Endothelial cell of umbilical vein (primary cell): ENCODE results near the gene NMRK2. TPM values are rescaled to one million over a fixed set of nuclear protein-coding genes. Genes with fewer than 3 reads are reported as not detected.

Experiments used
- BruUV-seq: library from RNA; stranded (reverse); fragments of 400-500 nt; replicated peaks from 2 replicates; lab custom pipeline; 2021; lab: Mats Ljungman, UMichigan
- CTCF ChIA-PET: fragments of 300-600, 350-600 bp; sonication (Branson Sonifier 250); formaldehyde crosslinking; loops from one replicate; lab custom pipeline; 2021; ENCODE audit warnings: antibody characterized with exemption, inconsistent platforms; lab: Charles Lee
- POLR2A ChIA-PET: fragments of 300-600, 350-600 bp; sonication (Branson Sonifier 250); formaldehyde crosslinking; loops from one replicate; lab custom pipeline; 2021; ENCODE audit warnings: antibody characterized with exemption, inconsistent platforms; lab: Charles Lee
- DNase-seq: peaks from one replicate; pipeline ENCODE4 v3.0.0-alpha.2; 2011; ENCODE audit warnings: low read depth, low spot score
- FAIRE-seq: peaks from 2 replicates; lab custom pipeline; 2011; peaks lifted over from hg19 to GRCh38; lab: Jason Lieb, UNC
- H2AFZ ChIP-seq: 2 replicates; pipeline ENCODE4 v1.6.0; 2012; ENCODE audit warnings: low read depth, low read length, control low read depth, inconsistent platforms
- H3K27ac ChIP-seq: 2 replicates; pipeline ENCODE4 v1.5.1; 2011; ENCODE audit warnings: low read depth, mild to moderate bottlenecking, control low read depth, low read length, moderate library complexity; ENCODE audit not compliant: insufficient read depth
- H3K27me3 ChIP-seq, 2 experiments: 2 replicates each; pipeline versions ENCODE4 v1.6.0 to v1.6.1; 2011; ENCODE audit warnings: low read length in 2 of 2, mixed read lengths in 1 of 2; ENCODE audit not compliant: control insufficient read depth in 2 of 2, insufficient read depth in 2 of 2
- H3K36me3 ChIP-seq, 2 experiments: 2 replicates in 1 of 2; 3 replicates in 1 of 2; pipeline ENCODE4 v1.5.1; 2011; ENCODE audit warnings: low read length in 2 of 2, mild to moderate bottlenecking in 1 of 2, moderate library complexity in 1 of 2; ENCODE audit not compliant: control insufficient read depth in 2 of 2, insufficient read depth in 2 of 2; ENCODE audit errors: extremely low read depth in 1 of 2
- H3K4me1 ChIP-seq: 3 replicates; pipeline ENCODE4 v1.5.1; 2011; ENCODE audit warnings: mild to moderate bottlenecking, low read length; ENCODE audit not compliant: control insufficient read depth, insufficient read depth; ENCODE audit errors: extremely low read depth
- H3K4me2 ChIP-seq: 2 replicates; pipeline ENCODE4 v1.6.1; 2011; ENCODE audit warnings: low read length, control low read depth, mixed read lengths; ENCODE audit not compliant: insufficient read depth
- H3K4me3 ChIP-seq, 3 experiments: fragments of 200-600 bp in 1 of 3; sonication (generic), shearing (Covaris generic) in 1 of 3; replicated peaks in 1 of 3; 2 replicates each; pipeline ENCODE4 v1.5.1; 2011 to 2016; ENCODE audit warnings: control low read depth in 3 of 3, low read length in 3 of 3, mild to moderate bottlenecking in 2 of 3, inconsistent platforms in 1 of 3, low read depth in 1 of 3, moderate library complexity in 1 of 3; ENCODE audit not compliant: insufficient read depth in 1 of 3
- H3K79me2 ChIP-seq: 2 replicates; pipeline ENCODE4 v1.6.0; 2012; ENCODE audit warnings: low read length, inconsistent platforms; ENCODE audit not compliant: control insufficient read depth, insufficient read depth
- H3K9ac ChIP-seq: replicated peaks from 2 replicates; pipeline ENCODE3; 2011; ENCODE audit warnings: low read length, control low read depth; ENCODE audit not compliant: insufficient read depth; ENCODE audit errors: extremely low read depth
- H3K9me1 ChIP-seq: replicated peaks from 3 replicates; pipeline ENCODE4 v1.6.0; 2011; ENCODE audit warnings: mild to moderate bottlenecking, low read length; ENCODE audit not compliant: control insufficient read depth, insufficient read depth; ENCODE audit errors: extremely low read depth
- H3K9me3 ChIP-seq: replicated peaks from 2 replicates; pipeline ENCODE4 v1.5.1; 2012; ENCODE audit warnings: low read length, inconsistent platforms; ENCODE audit not compliant: control insufficient read depth, insufficient read depth
- H4K20me1 ChIP-seq: replicated peaks from 2 replicates; pipeline ENCODE3; 2011; ENCODE audit warnings: mild to moderate bottlenecking, low read length; ENCODE audit not compliant: control insufficient read depth, insufficient read depth; ENCODE audit errors: extremely low read depth
- EZH2 ChIP-seq: IDR thresholded peaks from 2 replicates; pipeline ENCODE4 v1.6.1; 2012; ENCODE audit warnings: borderline replicate concordance, low read depth, mild to moderate bottlenecking, moderate library complexity, low read length, inconsistent platforms; ENCODE audit not compliant: severe bottlenecking
- FOS ChIP-seq: IDR thresholded peaks from 2 replicates; pipeline ENCODE4 v1.6.1; 2011; ENCODE audit warnings: mild to moderate bottlenecking, low read length, moderate library complexity, borderline replicate concordance; ENCODE audit not compliant: insufficient read depth
- GATA2 ChIP-seq: IDR thresholded peaks from 2 replicates; pipeline ENCODE4 v1.7.0; 2011; ENCODE audit warnings: low read depth, mild to moderate bottlenecking, moderate library complexity, mixed read lengths, low read length; ENCODE audit not compliant: insufficient read length, insufficient read depth
- JUN ChIP-seq: IDR thresholded peaks from 2 replicates; pipeline ENCODE4 v1.6.1; 2011; ENCODE audit warnings: borderline replicate concordance, low read depth; ENCODE audit not compliant: insufficient read length, insufficient read depth
- MYC ChIP-seq: IDR thresholded peaks from one replicate; pipeline ENCODE4 v1.6.1; 2011; ENCODE audit warnings: mild to moderate bottlenecking, low read depth, low read length
- POLR2A ChIP-seq: IDR thresholded peaks from 2 replicates; pipeline ENCODE4 v1.6.1; 2012; ENCODE audit warnings: low read depth, mild to moderate bottlenecking, control low read depth, low read length
- POLR2AphosphoS5 ChIP-seq: IDR thresholded peaks from 2 replicates; pipeline ENCODE4 v1.6.1; 2012; ENCODE audit warnings: low read depth, mild to moderate bottlenecking, control low read depth, low read length, moderate library complexity; ENCODE audit not compliant: insufficient read depth
- dilution Hi-C: fragments of 300-500 bp; cut with MboI; formaldehyde crosslinking; loops from one replicate; pipeline ENCODE4 v1.15.0; 2019; ENCODE audit warnings: low sequenced_read_pairs; ENCODE audit not compliant: extremely low pct_ligation_motif_present
- intact Hi-C: fragments of 100-400 bp; cut with micrococcal nuclease; formaldehyde crosslinking; loops from one replicate; pipeline ENCODE4 v1.10.0; 2022
- polyA plus RNA-seq, 4 experiments: library from polyadenylated mRNA; depleted of rRNA in 3 of 4; stranded (reverse) in 3 of 4; unstranded in 1 of 4; fragments of >200 nt; gene quantifications; 2 replicates each; pipeline versions ENCODE4 v1.2.1 to v1.2.3, GENCODE V29; 2011 to 2012; ENCODE audit warnings: missing spikeins in 1 of 4
- total RNA-seq: library from RNA; stranded (reverse); gene quantifications from 2 replicates; pipeline ENCODE4 v1.2.3, GENCODE V29; 2021
- TF ChIP-seq, protein P1 (sequence below): IDR thresholded peaks from 2 replicates; pipeline ENCODE4 v1.6.1; 2011; ENCODE audit not compliant: insufficient read depth, insufficient read length
- TF ChIP-seq, protein P2 (sequence below), 2 donors: IDR thresholded peaks; 1 replicate in 1 of 2; 2 replicates in 1 of 2; pipeline ENCODE4 v1.5.1; 2011; ENCODE audit warnings: low read length in 2 of 2, mild to moderate bottlenecking in 2 of 2, moderate library complexity in 2 of 2, control low read depth in 1 of 2, inconsistent platforms in 1 of 2, low read depth in 1 of 2; ENCODE audit not compliant: insufficient read depth in 1 of 2; ENCODE audit errors: extremely low read depth in 1 of 2

Gene NMRK2
- total and polyA plus RNA-seq, 2 donors (not counting 3 experiments of a cell fraction or from before 2014, with no cell fraction given) = not detected

DNA sequence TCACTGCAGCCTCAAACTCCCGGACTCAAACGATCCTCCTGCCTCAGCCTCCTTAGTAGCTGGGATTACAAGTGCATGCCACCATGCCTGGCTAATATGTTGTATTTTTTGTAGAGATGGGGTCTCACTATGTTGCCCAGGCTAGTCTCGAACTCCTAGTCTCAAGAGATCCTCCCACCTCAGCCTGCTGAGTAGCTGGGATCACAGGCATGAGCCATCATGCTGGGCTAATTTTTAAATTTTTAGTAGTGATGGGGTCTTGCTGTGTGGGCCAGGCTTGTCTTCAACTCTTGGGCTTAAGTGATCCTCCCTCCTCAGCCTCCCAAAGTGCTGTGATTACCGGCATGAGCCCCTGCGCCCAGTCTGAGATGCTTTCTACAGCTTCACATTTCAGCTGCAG lies 37.1 kb upstream of the NMRK2 start:
- TF ChIP-seq JUN = no peak
- TF ChIP-seq POLR2AphosphoS5 = no peak
- no peak for TF ChIP-seq EZH2
- TF ChIP-seq MYC = no peak
- no peak for TF ChIP-seq FOS
- TF ChIP-seq, protein P1, sequence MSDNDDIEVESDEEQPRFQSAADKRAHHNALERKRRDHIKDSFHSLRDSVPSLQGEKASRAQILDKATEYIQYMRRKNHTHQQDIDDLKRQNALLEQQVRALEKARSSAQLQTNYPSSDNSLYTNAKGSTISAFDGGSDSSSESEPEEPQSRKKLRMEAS = no peak
- TF ChIP-seq POLR2A = no peak
- TF ChIP-seq GATA2 = no peak
- TF ChIP-seq, protein P2, sequence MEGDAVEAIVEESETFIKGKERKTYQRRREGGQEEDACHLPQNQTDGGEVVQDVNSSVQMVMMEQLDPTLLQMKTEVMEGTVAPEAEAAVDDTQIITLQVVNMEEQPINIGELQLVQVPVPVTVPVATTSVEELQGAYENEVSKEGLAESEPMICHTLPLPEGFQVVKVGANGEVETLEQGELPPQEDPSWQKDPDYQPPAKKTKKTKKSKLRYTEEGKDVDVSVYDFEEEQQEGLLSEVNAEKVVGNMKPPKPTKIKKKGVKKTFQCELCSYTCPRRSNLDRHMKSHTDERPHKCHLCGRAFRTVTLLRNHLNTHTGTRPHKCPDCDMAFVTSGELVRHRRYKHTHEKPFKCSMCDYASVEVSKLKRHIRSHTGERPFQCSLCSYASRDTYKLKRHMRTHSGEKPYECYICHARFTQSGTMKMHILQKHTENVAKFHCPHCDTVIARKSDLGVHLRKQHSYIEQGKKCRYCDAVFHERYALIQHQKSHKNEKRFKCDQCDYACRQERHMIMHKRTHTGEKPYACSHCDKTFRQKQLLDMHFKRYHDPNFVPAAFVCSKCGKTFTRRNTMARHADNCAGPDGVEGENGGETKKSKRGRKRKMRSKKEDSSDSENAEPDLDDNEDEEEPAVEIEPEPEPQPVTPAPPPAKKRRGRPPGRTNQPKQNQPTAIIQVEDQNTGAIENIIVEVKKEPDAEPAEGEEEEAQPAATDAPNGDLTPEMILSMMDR (IDR thresholded peaks at IDR 0.05; ENCODE audit: extremely low read depth in 1 of 2, insufficient read depth in 1 of 2, low read depth in 1 of 2, low read length in 2 of 2) = no peak
- ChIA-PET CTCF (interaction anchor here (0.8 kb wide), 1 partner anchor 244 kb away, joined by 3 read pairs; no protein-coding TSS in a partner anchor), POLR2A (interaction anchor here (0.7 kb wide), 1 partner anchor 195 kb away, joined by 6 read pairs; the partner anchor contains the start of gene PIP5K1C)
- no peak overlapping the region for H3K27ac ChIP-seq
- no peaks in the 10 kb centered on the region for H4K20me1 ChIP-seq
- no peaks in the 10 kb centered on the region for H3K4me1 ChIP-seq
- H3K4me2 ChIP-seq = no peak overlapping the region
- H3K4me3 ChIP-seq = no peak overlapping the region
- H2AFZ ChIP-seq = no peak overlapping the region
- DNase-seq = no peak
- H3K9me3 ChIP-seq = no peaks in the 10 kb centered on the region
- H3K79me2 ChIP-seq = no peaks in the 10 kb centered on the region
- no TSS peak for BruUV-seq
- H3K36me3 ChIP-seq = no peaks in the 10 kb centered on the region
- FAIRE-seq = no peak
- H3K9me1 ChIP-seq = no peaks in the 10 kb centered on the region
- peaks cover 0 to 1% of the 10 kb centered on the region in 2 experiments for H3K27me3 ChIP-seq
- intact Hi-C loops (no loop called here), dilution Hi-C loops (no loop called here)
- no peak overlapping the region for H3K9ac ChIP-seq
